GM23338 (cell line): Measurements from ENCODE around the gene LMAN1L. TPM values are rescaled to one million over a fixed set of nuclear protein-coding genes. Genes with fewer than 3 reads are reported as not detected.

ENCODE experiments used
- ATAC-seq: fragments of 200-7000 bp; cut with Tn5 transposase; 3 replicates; pipeline ENCODE4 v1.9.1; 2020
- DNase-seq: peaks from one replicate; pipeline ENCODE4 v3.0.0-alpha.2; 2015; ENCODE audit warnings: low spot score
- H2AFZ ChIP-seq: fragments of 200-600 bp; sonication (generic); 2 replicates; pipeline ENCODE4 v1.8.0; 2016; ENCODE audit warnings: antibody characterized with exemption, mild to moderate bottlenecking, moderate library complexity
- H3F3A ChIP-seq: fragments of 200-600 bp; sonication (generic); replicated peaks from 2 replicates; pipeline ENCODE4 v1.8.0; 2017; ENCODE audit warnings: antibody characterized with exemption, mixed run types, low read depth
- H3K27ac ChIP-seq: fragments of 200-600 bp; sonication (generic); 2 replicates; pipeline ENCODE4 v1.6.1; 2016; ENCODE audit warnings: low read depth
- H3K27me3 ChIP-seq: fragments of 200-600 bp; sonication (generic); 2 replicates; pipeline ENCODE4 v1.8.0; 2016; ENCODE audit warnings: mild to moderate bottlenecking, mixed run types, moderate library complexity; ENCODE audit not compliant: insufficient read depth
- H3K36me3 ChIP-seq: fragments of 200-600 bp; sonication (generic); 2 replicates; pipeline ENCODE4 v1.8.0; 2016; ENCODE audit warnings: mild to moderate bottlenecking; ENCODE audit not compliant: insufficient read depth
- H3K4me1 ChIP-seq: fragments of 200-600 bp; sonication (generic); 2 replicates; pipeline ENCODE4 v1.8.0; 2016; ENCODE audit warnings: mild to moderate bottlenecking, moderate library complexity; ENCODE audit not compliant: insufficient read depth
- H3K4me2 ChIP-seq: fragments of 200-600 bp; sonication (generic); 2 replicates; pipeline ENCODE4 v1.7.1; 2017; ENCODE audit warnings: mixed run types
- H3K4me3 ChIP-seq: fragments of 200-600 bp; sonication (generic); 2 replicates; pipeline ENCODE4 v1.6.1; 2016; ENCODE audit warnings: mixed run types
- H3K79me2 ChIP-seq: fragments of 200-600 bp; sonication (generic); replicated peaks from 2 replicates; pipeline ENCODE4 v1.8.0; 2017; ENCODE audit warnings: mild to moderate bottlenecking; ENCODE audit not compliant: insufficient read depth
- H3K9me2 ChIP-seq: fragments of 200-600 bp; sonication (generic); 2 replicates; pipeline ENCODE4 v1.8.0; 2017; ENCODE audit not compliant: insufficient read depth
- H4K20me1 ChIP-seq: fragments of 200-600 bp; sonication (generic); replicated peaks from 2 replicates; pipeline ENCODE4 v1.8.0; 2017; ENCODE audit warnings: mild to moderate bottlenecking; ENCODE audit not compliant: insufficient read depth
- H3K27ac Mint-ChIP-seq: 2 replicates; pipeline ENCODE4 v1.8.0; 2020; ENCODE audit warnings: inconsistent platforms, mild to moderate bottlenecking, moderate library complexity, mixed read lengths
- H3K27me3 Mint-ChIP-seq: 3 replicates; pipeline ENCODE4 v1.8.0; 2022; ENCODE audit warnings: low read depth, mild to moderate bottlenecking, moderate library complexity, mixed read lengths, inconsistent platforms; ENCODE audit not compliant: insufficient read depth, poor library complexity
- H3K36me3 Mint-ChIP-seq: 3 replicates; pipeline ENCODE4 v1.8.0; 2021; ENCODE audit warnings: low read depth, mild to moderate bottlenecking, inconsistent platforms, moderate library complexity, mixed read lengths
- H3K4me1 Mint-ChIP-seq: 3 replicates; pipeline ENCODE4 v1.8.0; 2020; ENCODE audit warnings: mild to moderate bottlenecking, inconsistent platforms, mixed read lengths
- H3K4me3 Mint-ChIP-seq: 3 replicates; pipeline ENCODE4 v1.8.0; 2021; ENCODE audit warnings: moderate library complexity, mild to moderate bottlenecking, inconsistent platforms, mixed read lengths
- H3K9me3 Mint-ChIP-seq: 3 replicates; pipeline ENCODE4 v1.8.0; 2020; ENCODE audit warnings: moderate library complexity, mild to moderate bottlenecking, inconsistent platforms, mixed read lengths
- CREB1 ChIP-seq: fragments of 250-450 bp; sonication (Bioruptor Pico); IDR thresholded peaks from 2 replicates; pipeline ENCODE4 v1.5.0; 2020; ENCODE audit warnings: low read depth, mild to moderate bottlenecking, moderate library complexity
- EZH2 ChIP-seq: fragments of 200-600 bp; sonication (generic); IDR thresholded peaks from one replicate; pipeline ENCODE4 v1.8.0; 2017; ENCODE audit warnings: antibody characterized with exemption, mild to moderate bottlenecking, low read depth; ENCODE audit not compliant: unreplicated experiment
- EZH2phosphoT487 ChIP-seq: fragments of 200-600 bp; sonication (generic); IDR thresholded peaks from one replicate; pipeline ENCODE4 v1.8.1; 2018; ENCODE audit warnings: antibody characterized with exemption; ENCODE audit not compliant: unreplicated experiment
- NANOG ChIP-seq: IDR thresholded peaks from 2 replicates; pipeline ENCODE4 v1.6.1; 2016; ENCODE audit warnings: antibody characterized with exemption, borderline replicate concordance
- POLR2AphosphoS5 ChIP-seq: IDR thresholded peaks from 2 replicates; pipeline ENCODE4 v1.6.1; 2016; ENCODE audit warnings: antibody characterized with exemption, low read depth
- ZNF114 ChIP-seq: fragments of 250-450 bp; sonication (Bioruptor Pico); IDR thresholded peaks from 2 replicates; pipeline ENCODE4 v1.5.0; 2020; ENCODE audit warnings: mild to moderate bottlenecking, moderate library complexity
- ZNF331 ChIP-seq: fragments of 250-450 bp; sonication (Bioruptor Pico); IDR thresholded peaks from 2 replicates; pipeline ENCODE4 v1.5.0; 2020; ENCODE audit warnings: low read depth, mild to moderate bottlenecking, moderate library complexity
- polyA plus RNA-seq: library from polyadenylated mRNA; unstranded; fragments of >200 nt; fragmentation: Nextera tagmentation; extraction: Ambion mirVana; gene quantifications from 2 replicates; pipeline ENCODE4 v1.2.1, GENCODE V29; 2016
- total RNA-seq: library from RNA; depleted of rRNA; stranded (reverse); fragments of >200 nt; shearing (Covaris generic); gene quantifications from 2 replicates; pipeline ENCODE4 v1.2.3, GENCODE V29; 2014
- TF ChIP-seq, protein P1 (sequence below), 2 experiments: fragments of 200-600 bp in 1 of 2; sonication (generic) in 1 of 2; conservative IDR thresholded peaks; 2 replicates each; pipeline versions ENCODE4 v1.5.1 to v1.6.1; 2016 to 2017; ENCODE audit warnings: antibody characterized with exemption in 2 of 2, low read depth in 2 of 2, mild to moderate bottlenecking in 2 of 2, moderate library complexity in 1 of 2
- TF ChIP-seq, protein P2 (sequence below): fragments of 250-450 bp; sonication (Bioruptor Pico); IDR thresholded peaks from 2 replicates; pipeline ENCODE4 v1.5.0; 2020; ENCODE audit warnings: mild to moderate bottlenecking, moderate library complexity
- TF ChIP-seq, protein P3 (sequence below): IDR thresholded peaks from 2 replicates; pipeline ENCODE4 v1.6.1; 2016; ENCODE audit warnings: antibody characterized with exemption

LMAN1L gene
- total and polyA plus RNA-seq, 2 experiments from 2014 or later = not detected

DNA sequence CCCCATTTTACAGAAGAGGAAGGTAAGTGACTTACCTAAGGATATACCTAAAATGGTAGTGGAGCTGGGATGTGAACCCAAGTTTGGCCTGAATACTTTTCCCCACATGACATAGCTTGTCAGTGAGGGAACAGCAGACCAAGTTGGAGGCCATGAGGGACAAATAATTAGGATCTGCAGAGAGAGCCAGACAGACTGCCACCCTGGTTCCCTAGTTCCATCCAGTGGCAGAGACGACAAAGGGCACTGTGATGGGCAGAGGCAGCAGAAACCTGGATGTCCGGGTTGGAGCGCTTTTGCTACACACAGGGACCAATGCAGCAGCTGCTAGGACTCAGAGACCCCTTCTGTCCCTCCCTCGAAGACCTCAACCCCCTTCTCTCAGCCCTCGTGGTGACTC is 15.0 kb downstream of the LMAN1L start:
- no peaks in the 10 kb centered on the region for H3K36me3 Mint-ChIP-seq
- H3K4me2 ChIP-seq = no peak overlapping the region
- H3K79me2 ChIP-seq = no peaks in the 10 kb centered on the region
- no peaks in the 10 kb centered on the region for H3K36me3 ChIP-seq
- peaks cover 5% of the 10 kb centered on the region; the same call in 1 of the 2 replicates for H3F3A ChIP-seq
- no peaks in the 10 kb centered on the region for H4K20me1 ChIP-seq
- no peak overlapping the region; the same call in 2 of the 3 replicates for H3K4me3 Mint-ChIP-seq
- peaks cover 35% of the 10 kb centered on the region for H3K27me3 Mint-ChIP-seq
- no peaks in the 10 kb centered on the region for H3K9me3 Mint-ChIP-seq
- H3K4me3 ChIP-seq = no peak overlapping the region
- peaks cover 7% of the 10 kb centered on the region; the same call in 1 of the 2 replicates for H3K4me1 ChIP-seq
- no peak overlapping the region for H2AFZ ChIP-seq
- H3K9me2 ChIP-seq = no peaks in the 10 kb centered on the region
- peaks cover 35% of the 10 kb centered on the region for H3K27me3 ChIP-seq
- ATAC-seq (no peak), DNase-seq (no peak)
- H3K4me1 Mint-ChIP-seq = peaks cover 8% of the 10 kb centered on the region; the same call in 2 of the 3 replicates
- TF ChIP-seq CREB1 (CRISPR knock-in tag) = no peak
- TF ChIP-seq, protein P1, sequence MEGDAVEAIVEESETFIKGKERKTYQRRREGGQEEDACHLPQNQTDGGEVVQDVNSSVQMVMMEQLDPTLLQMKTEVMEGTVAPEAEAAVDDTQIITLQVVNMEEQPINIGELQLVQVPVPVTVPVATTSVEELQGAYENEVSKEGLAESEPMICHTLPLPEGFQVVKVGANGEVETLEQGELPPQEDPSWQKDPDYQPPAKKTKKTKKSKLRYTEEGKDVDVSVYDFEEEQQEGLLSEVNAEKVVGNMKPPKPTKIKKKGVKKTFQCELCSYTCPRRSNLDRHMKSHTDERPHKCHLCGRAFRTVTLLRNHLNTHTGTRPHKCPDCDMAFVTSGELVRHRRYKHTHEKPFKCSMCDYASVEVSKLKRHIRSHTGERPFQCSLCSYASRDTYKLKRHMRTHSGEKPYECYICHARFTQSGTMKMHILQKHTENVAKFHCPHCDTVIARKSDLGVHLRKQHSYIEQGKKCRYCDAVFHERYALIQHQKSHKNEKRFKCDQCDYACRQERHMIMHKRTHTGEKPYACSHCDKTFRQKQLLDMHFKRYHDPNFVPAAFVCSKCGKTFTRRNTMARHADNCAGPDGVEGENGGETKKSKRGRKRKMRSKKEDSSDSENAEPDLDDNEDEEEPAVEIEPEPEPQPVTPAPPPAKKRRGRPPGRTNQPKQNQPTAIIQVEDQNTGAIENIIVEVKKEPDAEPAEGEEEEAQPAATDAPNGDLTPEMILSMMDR (conservative IDR thresholded peaks at IDR 0.05; ENCODE audit: low read depth in 2 of 2) = 0 out of 4 replicates have a peak, but pooled peaks of 1 of the 2 experiments have one; percentile 11
- H3K27ac Mint-ChIP-seq = no peak overlapping the region
- no peak overlapping the region for H3K27ac ChIP-seq

DNA sequence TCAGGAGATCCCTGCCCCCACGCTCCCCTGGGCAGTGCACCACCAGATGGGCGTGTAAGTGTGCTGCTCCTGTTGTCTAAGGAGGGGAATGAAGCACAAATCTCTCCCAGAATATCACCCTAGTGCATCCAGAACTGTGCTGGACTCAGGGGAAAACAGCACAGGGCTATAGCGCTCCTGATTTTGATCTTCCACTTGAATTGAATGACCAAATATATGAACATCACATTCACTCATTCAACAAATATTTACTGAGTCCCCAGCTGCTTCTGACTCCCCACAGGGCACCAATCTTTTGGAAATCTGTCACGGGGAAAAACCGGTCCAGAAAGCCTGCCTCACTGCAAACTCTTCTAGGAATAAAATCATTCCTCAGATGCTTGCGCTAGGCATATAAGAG is 16.2 kb downstream of the LMAN1L start:
- no peak overlapping the region for H3K27ac ChIP-seq
- ATAC-seq = no peak
- H3F3A ChIP-seq = peaks cover 5% of the 10 kb centered on the region; the same call in 1 of the 2 replicates
- Mint-ChIP-seq H3K27me3 (peaks cover 36% of the 10 kb centered on the region), H3K4me1 (peaks cover 12% of the 10 kb centered on the region), H3K9me3 (no peaks in the 10 kb centered on the region), H3K36me3 (no peaks in the 10 kb centered on the region), H3K27ac (no peak overlapping the region), H3K4me3 (no peak overlapping the region)
- H4K20me1 ChIP-seq = no peaks in the 10 kb centered on the region
- no peak overlapping the region for H3K4me2 ChIP-seq
- no peak overlapping the region for H3K4me3 ChIP-seq
- no peaks in the 10 kb centered on the region for H3K36me3 ChIP-seq
- H3K27me3 ChIP-seq = peaks cover 35% of the 10 kb centered on the region
- H3K79me2 ChIP-seq = no peaks in the 10 kb centered on the region
- no peak overlapping the region for H2AFZ ChIP-seq
- peaks cover 7% of the 10 kb centered on the region; the same call in 1 of the 2 replicates for H3K4me1 ChIP-seq
- no peaks in the 10 kb centered on the region for H3K9me2 ChIP-seq
- DNase-seq = no peak
- TF ChIP-seq EZH2phosphoT487 (no peak), CREB1 (CRISPR knock-in tag) (no peak), POLR2AphosphoS5 (no peak), EZH2 (no peak), NANOG (no peak), ZNF331 (no peak), ZNF114 (CRISPR knock-in tag) (no peak)
- TF ChIP-seq, protein P2, sequence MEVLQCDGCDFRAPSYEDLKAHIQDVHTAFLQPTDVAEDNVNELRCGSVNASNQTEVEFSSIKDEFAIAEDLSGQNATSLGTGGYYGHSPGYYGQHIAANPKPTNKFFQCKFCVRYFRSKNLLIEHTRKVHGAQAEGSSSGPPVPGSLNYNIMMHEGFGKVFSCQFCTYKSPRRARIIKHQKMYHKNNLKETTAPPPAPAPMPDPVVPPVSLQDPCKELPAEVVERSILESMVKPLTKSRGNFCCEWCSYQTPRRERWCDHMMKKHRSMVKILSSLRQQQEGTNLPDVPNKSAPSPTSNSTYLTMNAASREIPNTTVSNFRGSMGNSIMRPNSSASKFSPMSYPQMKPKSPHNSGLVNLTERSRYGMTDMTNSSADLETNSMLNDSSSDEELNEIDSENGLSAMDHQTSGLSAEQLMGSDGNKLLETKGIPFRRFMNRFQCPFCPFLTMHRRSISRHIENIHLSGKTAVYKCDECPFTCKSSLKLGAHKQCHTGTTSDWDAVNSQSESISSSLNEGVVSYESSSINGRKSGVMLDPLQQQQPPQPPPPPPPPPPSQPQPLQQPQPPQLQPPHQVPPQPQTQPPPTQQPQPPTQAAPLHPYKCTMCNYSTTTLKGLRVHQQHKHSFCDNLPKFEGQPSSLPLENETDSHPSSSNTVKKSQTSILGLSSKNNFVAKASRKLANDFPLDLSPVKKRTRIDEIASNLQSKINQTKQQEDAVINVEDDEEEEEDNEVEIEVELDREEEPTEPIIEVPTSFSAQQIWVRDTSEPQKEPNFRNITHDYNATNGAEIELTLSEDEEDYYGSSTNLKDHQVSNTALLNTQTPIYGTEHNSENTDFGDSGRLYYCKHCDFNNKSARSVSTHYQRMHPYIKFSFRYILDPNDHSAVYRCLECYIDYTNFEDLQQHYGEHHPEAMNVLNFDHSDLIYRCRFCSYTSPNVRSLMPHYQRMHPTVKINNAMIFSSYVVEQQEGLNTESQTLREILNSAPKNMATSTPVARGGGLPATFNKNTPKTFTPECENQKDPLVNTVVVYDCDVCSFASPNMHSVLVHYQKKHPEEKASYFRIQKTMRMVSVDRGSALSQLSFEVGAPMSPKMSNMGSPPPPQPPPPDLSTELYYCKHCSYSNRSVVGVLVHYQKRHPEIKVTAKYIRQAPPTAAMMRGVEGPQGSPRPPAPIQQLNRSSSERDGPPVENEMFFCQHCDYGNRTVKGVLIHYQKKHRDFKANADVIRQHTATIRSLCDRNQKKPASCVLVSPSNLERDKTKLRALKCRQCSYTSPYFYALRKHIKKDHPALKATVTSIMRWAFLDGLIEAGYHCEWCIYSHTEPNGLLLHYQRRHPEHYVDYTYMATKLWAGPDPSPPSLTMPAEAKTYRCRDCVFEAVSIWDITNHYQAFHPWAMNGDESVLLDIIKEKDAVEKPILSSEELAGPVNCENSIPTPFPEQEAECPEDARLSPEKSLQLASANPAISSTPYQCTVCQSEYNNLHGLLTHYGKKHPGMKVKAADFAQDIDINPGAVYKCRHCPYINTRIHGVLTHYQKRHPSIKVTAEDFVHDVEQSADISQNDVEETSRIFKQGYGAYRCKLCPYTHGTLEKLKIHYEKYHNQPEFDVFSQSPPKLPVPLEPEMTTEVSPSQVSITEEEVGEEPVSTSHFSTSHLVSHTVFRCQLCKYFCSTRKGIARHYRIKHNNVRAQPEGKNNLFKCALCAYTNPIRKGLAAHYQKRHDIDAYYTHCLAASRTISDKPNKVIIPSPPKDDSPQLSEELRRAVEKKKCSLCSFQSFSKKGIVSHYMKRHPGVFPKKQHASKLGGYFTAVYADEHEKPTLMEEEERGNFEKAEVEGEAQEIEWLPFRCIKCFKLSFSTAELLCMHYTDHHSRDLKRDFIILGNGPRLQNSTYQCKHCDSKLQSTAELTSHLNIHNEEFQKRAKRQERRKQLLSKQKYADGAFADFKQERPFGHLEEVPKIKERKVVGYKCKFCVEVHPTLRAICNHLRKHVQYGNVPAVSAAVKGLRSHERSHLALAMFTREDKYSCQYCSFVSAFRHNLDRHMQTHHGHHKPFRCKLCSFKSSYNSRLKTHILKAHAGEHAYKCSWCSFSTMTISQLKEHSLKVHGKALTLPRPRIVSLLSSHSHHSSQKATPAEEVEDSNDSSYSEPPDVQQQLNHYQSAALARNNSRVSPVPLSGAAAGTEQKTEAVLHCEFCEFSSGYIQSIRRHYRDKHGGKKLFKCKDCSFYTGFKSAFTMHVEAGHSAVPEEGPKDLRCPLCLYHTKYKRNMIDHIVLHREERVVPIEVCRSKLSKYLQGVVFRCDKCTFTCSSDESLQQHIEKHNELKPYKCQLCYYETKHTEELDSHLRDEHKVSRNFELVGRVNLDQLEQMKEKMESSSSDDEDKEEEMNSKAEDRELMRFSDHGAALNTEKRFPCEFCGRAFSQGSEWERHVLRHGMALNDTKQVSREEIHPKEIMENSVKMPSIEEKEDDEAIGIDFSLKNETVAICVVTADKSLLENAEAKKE (CRISPR knock-in tag) = no peak
- TF ChIP-seq, protein P3, sequence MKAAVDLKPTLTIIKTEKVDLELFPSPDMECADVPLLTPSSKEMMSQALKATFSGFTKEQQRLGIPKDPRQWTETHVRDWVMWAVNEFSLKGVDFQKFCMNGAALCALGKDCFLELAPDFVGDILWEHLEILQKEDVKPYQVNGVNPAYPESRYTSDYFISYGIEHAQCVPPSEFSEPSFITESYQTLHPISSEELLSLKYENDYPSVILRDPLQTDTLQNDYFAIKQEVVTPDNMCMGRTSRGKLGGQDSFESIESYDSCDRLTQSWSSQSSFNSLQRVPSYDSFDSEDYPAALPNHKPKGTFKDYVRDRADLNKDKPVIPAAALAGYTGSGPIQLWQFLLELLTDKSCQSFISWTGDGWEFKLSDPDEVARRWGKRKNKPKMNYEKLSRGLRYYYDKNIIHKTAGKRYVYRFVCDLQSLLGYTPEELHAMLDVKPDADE = no peak
- TF ChIP-seq, protein P1 (conservative IDR thresholded peaks at IDR 0.05; ENCODE audit: low read depth in 2 of 2) = no peak
